Activated gamma-delta T cell treated with Interleukin-2 at 50 U/mL for 16 hours (primary cell): ENCODE measurements around the gene FA2H.
"Not testable (repeated sequence)": the region's sequence is repeated elsewhere in the genome, so short reads cannot be mapped to it uniquely, and the experiment has no call there.

Experiments used
- DNase-seq: peaks from one replicate; pipeline ENCODE4 v3.0.0-alpha.2; 2020

FA2H gene

GRCh38 chr16:74668877-74669276, 105.7 kb downstream of the FA2H start:
- not testable (repeated sequence) for DNase-seq

GRCh38 chr16:74667255-74667700, 107.3 kb downstream of the FA2H start:
- peak; percentile 17 for DNase-seq

GRCh38 chr16:74666425-74667254, 108.0 kb downstream of the FA2H start, which contains the start of gene RFWD3:
TSS of gene RFWD3 (minus strand) at chr16:74666877. CDS start at chr16:74661449, 5,428 bp downstream.
- DNase-seq = peak; percentile 96

- DNase-seq = no peak
Measured at GRCh38 chr16:74666010-74666421, 108.6 kb downstream of the FA2H start.
